HG03135 (cell line): ENCODE measurements around the gene SDK1.
"Not testable (repeated sequence)": the region's sequence is repeated elsewhere in the genome, so short reads cannot be mapped to it uniquely, and the experiment has no call there.

Source experiments
- ATAC-seq: cut with Tn5 transposase; IDR thresholded peaks from one replicate; pipeline ENCODE4 v1.9.1; 2021; ENCODE audit warnings: mild to moderate bottlenecking, moderate library complexity; ENCODE audit not compliant: unreplicated experiment

SDK1 gene

GRCh38 chr7:4203626-4204512, 902.8 kb downstream of the SDK1 start:
- ATAC-seq: no peak

GRCh38 chr7:4204513-4205165, 903.6 kb downstream of the SDK1 start:
- no peak for ATAC-seq

- ATAC-seq: no peak
Measured at GRCh38 chr7:4205828-4206227, 904.8 kb downstream of the SDK1 start.

- ATAC-seq: no peak
Measured at GRCh38 chr7:4207011-4207410, 906.0 kb downstream of the SDK1 start.

GRCh38 chr7:4208086-4208485, 907.0 kb downstream of the SDK1 start:
- ATAC-seq: no peak

GRCh38 chr7:4208586-4208985, 907.5 kb downstream of the SDK1 start:
- ATAC-seq: no peak

GRCh38 chr7:4209126-4209525, 908.1 kb downstream of the SDK1 start:
- no peak for ATAC-seq

- no peak for ATAC-seq
Measured at GRCh38 chr7:4209966-4210365, 908.9 kb downstream of the SDK1 start.

- no peak for ATAC-seq
Measured at GRCh38 chr7:4210821-4211220, 909.8 kb downstream of the SDK1 start.

GRCh38 chr7:4211261-4211660, 910.2 kb downstream of the SDK1 start:
- ATAC-seq: no peak

GRCh38 chr7:4212376-4212775, 911.3 kb downstream of the SDK1 start:
- no peak for ATAC-seq

GRCh38 chr7:4214291-4215155, 913.5 kb downstream of the SDK1 start:
- no peak for ATAC-seq

- no peak for ATAC-seq
Measured at GRCh38 chr7:4215176-4215720, 914.2 kb downstream of the SDK1 start.

- ATAC-seq: no peak
Measured at GRCh38 chr7:4216016-4216415, 915.0 kb downstream of the SDK1 start.

- ATAC-seq: not testable (repeated sequence)
Measured at GRCh38 chr7:4217126-4217660, 916.1 kb downstream of the SDK1 start.

GRCh38 chr7:4218481-4218880, 917.4 kb downstream of the SDK1 start:
- ATAC-seq: no peak

GRCh38 chr7:4220011-4220410, 919.0 kb downstream of the SDK1 start:
- no peak for ATAC-seq

- no peak for ATAC-seq
Measured at GRCh38 chr7:4221043-4221442, 920.0 kb downstream of the SDK1 start.

GRCh38 chr7:4222676-4223075, 921.6 kb downstream of the SDK1 start:
- no peak for ATAC-seq

GRCh38 chr7:4225361-4225771, 924.3 kb downstream of the SDK1 start:
- ATAC-seq: no peak
